Activated T-helper 2 cell treated with anti-CD3 and anti-CD28 coated beads, Interferon-gamma antibody, Interleukin-2, Interleukin-4, amounts not matched to agents 10 μg/mL and 5 μg/mL and 100 μg/mL, durations not matched to agents 14 hours and 24 hours and 36 hours (primary cell): ENCODE data around the gene CLDN1. TPM values are rescaled to one million over a fixed set of nuclear protein-coding genes. Genes with fewer than 3 reads are reported as not detected.
A peak's percentile ranks its signal among the peaks of the same experiment; 100 is the strongest.

Experiments
- DNase-seq: peaks from one replicate; pipeline ENCODE4 v3.0.0; 2021; ENCODE audit warnings: low spot score
- H3K27ac Mint-ChIP-seq: one replicate; pipeline ENCODE4 v1.8.0; 2021; ENCODE audit warnings: mixed read lengths
- H3K27me3 Mint-ChIP-seq: one replicate; pipeline ENCODE4 v1.8.0; 2021; ENCODE audit warnings: low read depth, mixed read lengths
- H3K36me3 Mint-ChIP-seq: one replicate; pipeline ENCODE4 v1.8.0; 2021; ENCODE audit warnings: low read depth, mixed read lengths
- H3K4me1 Mint-ChIP-seq: one replicate; pipeline ENCODE4 v1.8.0; 2021; ENCODE audit warnings: low read depth, mixed read lengths
- H3K4me3 Mint-ChIP-seq: one replicate; pipeline ENCODE4 v1.8.0; 2021; ENCODE audit warnings: low read depth, mild to moderate bottlenecking, moderate library complexity, mixed read lengths
- H3K9me3 Mint-ChIP-seq: one replicate; pipeline ENCODE4 v1.8.0; 2021; ENCODE audit warnings: mixed read lengths
- intact Hi-C: fragments of 100-400 bp; cut with micrococcal nuclease; formaldehyde crosslinking; loops from one replicate; pipeline ENCODE4 v1.15.1; 2023
- total RNA-seq: library from RNA; stranded (reverse); gene quantifications from 2 replicates; pipeline ENCODE4 v1.2.3, GENCODE V29; 2022

CLDN1 gene, protein sequence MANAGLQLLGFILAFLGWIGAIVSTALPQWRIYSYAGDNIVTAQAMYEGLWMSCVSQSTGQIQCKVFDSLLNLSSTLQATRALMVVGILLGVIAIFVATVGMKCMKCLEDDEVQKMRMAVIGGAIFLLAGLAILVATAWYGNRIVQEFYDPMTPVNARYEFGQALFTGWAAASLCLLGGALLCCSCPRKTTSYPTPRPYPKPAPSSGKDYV
- total RNA-seq = 5.7 and 6.0 TPM in 2 replicates

DNA sequence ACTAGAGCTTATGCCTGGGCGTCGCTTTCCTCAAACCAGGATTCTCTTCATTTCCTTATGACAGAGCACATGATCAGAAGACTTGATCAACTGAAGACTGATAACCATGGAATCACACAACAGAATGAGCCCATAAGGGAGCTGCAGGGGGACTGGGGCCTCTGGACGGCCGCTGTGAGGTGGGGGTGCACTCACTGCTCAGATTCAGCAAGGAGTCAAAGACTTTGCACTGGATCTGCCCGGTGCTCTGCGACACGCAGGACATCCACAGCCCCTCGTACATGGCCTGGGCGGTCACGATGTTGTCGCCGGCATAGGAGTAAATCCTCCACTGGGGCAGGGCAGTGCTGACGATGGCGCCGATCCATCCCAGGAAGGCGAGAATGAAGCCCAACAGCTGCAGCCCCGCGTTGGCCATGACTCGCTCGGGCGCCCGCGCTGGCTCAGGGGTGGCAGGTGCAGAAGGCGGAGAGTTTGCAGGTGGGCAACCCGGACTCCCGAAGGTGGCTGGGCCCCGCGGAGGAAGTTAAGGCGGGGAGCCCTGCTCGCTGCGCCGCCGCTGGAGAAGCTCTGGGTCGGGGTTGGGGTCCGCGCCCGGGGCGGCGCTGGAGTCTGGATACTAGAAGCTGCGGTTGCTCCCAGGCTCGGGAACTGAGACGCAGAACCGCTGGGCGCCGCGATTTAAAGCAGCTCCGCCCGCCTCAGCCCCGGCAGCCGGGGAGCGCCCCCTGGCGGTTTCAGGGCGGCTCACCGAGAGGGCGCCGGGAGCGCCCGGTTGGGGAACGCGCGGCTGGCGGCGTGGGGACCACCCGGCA is at the start of gene CLDN1:
TSS of gene CLDN1 (minus strand) at position 658 of the 815 bp plus-strand sequence. CDS start at position 418, 240 bp downstream.
- peak; percentile 66 for DNase-seq
- peak within 1 kb of the TSS; percentile 81 for H3K4me3 Mint-ChIP-seq
- intact Hi-C loops = loop anchor here (2.0 to 5.0 kb wide), 4 partner anchors 97 to 355 kb away; no protein-coding TSS in a partner anchor
- peaks cover 51% of the 10 kb centered on the region for H3K4me1 Mint-ChIP-seq
- peaks cover 10% of the 10 kb centered on the region for H3K27me3 Mint-ChIP-seq
- H3K36me3 Mint-ChIP-seq = no peaks in the 10 kb centered on the region
- no peaks in the 10 kb centered on the region for H3K9me3 Mint-ChIP-seq
- H3K27ac Mint-ChIP-seq = peak within 1 kb of the TSS; percentile 5

DNA sequence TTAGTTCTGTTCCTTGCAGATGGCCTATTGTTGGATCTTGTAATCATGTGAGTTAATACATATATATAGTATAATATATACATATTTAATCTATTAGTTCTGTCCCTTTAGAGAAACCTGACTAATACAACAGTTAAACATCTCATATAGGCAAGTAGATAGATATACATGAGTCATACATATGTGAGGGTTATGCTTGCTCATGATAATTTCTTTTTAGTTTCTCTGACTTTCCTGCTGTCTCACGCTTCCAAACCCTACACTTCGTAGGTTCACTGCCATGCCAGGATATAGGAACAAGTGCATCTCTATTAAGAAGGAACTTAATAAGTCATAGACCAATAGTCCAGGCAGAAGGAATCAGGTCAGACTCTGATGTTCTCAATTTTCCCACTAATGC is 48.9 kb upstream of the CLDN1 start:
- Mint-ChIP-seq H3K9me3 (no peaks in the 10 kb centered on the region), H3K27me3 (peaks cover 7% of the 10 kb centered on the region), H3K27ac (no peak overlapping the region), H3K36me3 (no peaks in the 10 kb centered on the region), H3K4me1 (no peaks in the 10 kb centered on the region), H3K4me3 (no peak overlapping the region)
- no peak for DNase-seq
- intact Hi-C loops = no loop called here

DNA sequence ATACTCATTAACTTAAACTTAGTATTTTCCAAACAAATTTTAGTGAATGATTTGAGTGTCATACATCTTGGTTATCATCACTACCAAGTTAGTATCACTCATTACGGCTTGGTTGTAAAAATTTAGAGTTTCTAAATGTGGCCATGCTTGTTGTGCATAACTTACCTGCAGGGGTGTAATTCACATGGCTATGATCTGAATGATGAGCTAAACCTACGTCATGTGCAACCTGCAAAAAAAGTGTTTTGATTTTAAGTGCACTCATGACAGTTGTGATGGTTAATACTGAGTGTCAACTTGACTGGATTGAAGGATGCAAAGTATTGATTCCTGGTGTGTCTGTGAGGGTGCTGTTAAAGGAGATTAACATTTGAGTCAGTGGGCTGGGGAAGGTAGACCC is 48.1 kb upstream of the CLDN1 start:
- no peaks in the 10 kb centered on the region for H3K36me3 Mint-ChIP-seq
- H3K27ac Mint-ChIP-seq = no peak overlapping the region
- no peaks in the 10 kb centered on the region for H3K9me3 Mint-ChIP-seq
- intact Hi-C loops = no loop called here
- no peaks in the 10 kb centered on the region for H3K4me1 Mint-ChIP-seq
- H3K27me3 Mint-ChIP-seq = peaks cover 4% of the 10 kb centered on the region
- no peak overlapping the region for H3K4me3 Mint-ChIP-seq
- no peak for DNase-seq

DNA sequence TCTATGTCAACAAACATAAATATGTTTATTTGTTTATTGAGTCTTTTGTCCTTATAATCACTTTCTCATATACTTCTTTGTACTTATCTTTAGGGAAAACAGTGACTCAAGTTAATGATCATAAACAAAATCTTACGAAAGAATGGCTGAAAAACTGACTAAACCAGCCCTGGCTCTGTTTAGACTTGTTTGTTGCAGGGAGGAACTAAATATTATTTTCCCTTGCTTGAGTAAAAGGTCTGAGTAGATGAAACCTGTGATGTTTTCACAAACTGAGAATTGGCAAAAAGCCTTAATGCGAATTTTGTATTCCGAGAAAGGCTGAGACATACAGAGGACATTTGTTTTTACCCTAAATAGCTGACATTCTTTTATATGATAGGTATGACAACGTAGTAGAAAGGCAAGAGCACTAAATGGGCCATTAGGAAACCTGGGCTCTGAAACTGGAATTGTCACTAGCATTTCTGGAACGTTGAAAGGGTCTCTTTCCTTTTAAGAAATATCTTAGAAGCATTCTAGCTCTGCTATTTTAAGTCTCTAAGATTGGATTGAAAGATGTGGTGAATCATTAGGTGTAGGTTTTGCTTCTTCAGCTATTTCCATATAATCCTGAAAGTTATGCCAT is 47.5 kb upstream of the CLDN1 start:
- no peak for DNase-seq
- H3K4me3 Mint-ChIP-seq = no peak overlapping the region
- intact Hi-C loops = no loop called here
- peaks cover 4% of the 10 kb centered on the region for H3K27me3 Mint-ChIP-seq
- no peaks in the 10 kb centered on the region for H3K4me1 Mint-ChIP-seq
- H3K36me3 Mint-ChIP-seq = no peaks in the 10 kb centered on the region
- H3K27ac Mint-ChIP-seq = no peak overlapping the region
- no peaks in the 10 kb centered on the region for H3K9me3 Mint-ChIP-seq

DNA sequence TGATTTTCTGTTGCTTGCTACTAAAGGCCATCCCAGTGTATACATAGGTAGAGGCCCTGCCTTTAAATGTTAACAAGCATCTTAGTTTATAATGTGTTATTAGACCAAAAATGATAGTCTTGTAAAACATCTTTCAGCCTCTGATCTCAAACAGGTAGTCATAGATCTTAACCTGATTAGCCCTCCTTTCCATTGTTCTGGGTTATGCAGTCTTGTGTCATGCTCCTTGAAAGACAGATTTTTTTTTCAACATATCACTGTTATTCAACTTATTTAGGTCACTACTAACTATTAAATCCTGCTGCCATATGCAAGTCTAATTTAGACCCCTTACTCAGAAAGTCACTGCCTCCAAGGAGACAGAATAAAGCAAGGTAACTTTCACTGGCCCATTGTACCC is 46.6 kb upstream of the CLDN1 start:
- DNase-seq = no peak
- no peaks in the 10 kb centered on the region for H3K4me1 Mint-ChIP-seq
- no peaks in the 10 kb centered on the region for H3K9me3 Mint-ChIP-seq
- peaks cover 4% of the 10 kb centered on the region for H3K27me3 Mint-ChIP-seq
- intact Hi-C loops = no loop called here
- H3K27ac Mint-ChIP-seq = no peak overlapping the region
- no peak overlapping the region for H3K4me3 Mint-ChIP-seq
- H3K36me3 Mint-ChIP-seq = no peaks in the 10 kb centered on the region

DNA sequence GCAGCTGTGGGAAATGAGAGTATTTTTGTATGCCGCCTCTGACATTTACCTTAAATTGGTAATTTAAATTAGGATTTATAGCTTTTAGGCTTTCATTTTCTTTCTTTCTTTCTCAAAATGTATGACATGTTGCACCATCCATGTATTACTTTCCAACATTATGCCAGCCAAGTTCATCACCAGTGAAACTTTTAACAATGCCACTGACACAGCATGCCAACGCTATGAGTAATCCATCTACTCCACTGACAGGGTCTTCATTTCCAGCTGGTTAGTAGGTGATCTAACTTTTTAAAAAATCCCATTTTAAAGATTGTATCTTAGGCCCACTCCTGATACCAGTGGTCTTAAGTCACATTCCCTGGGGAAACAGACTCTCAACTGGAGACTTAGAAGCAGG is 43.9 kb upstream of the CLDN1 start:
- Mint-ChIP-seq H3K4me3 (no peak overlapping the region), H3K27ac (no peak overlapping the region), H3K27me3 (peaks cover 8% of the 10 kb centered on the region), H3K9me3 (no peaks in the 10 kb centered on the region), H3K4me1 (no peaks in the 10 kb centered on the region), H3K36me3 (no peaks in the 10 kb centered on the region)
- DNase-seq = no peak
- intact Hi-C loops = no loop called here

DNA sequence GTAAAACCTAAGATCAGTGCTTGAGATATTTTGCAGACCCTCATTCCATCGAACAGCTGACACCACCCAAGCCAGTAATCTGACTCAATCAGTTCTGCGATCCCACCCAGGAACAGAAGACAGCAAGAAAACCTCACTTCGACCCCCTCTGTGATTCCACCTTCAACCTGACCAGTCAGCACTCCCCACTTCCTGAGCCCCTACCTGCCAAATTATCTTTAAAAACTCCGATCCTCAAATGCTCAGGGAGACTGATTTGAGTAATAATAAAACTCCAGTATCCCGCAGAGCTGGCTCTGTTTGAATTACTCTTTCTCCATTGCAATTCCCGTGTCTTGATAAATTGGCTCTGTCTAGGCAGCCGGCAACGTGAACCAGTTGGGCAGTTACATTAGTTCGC is 40.0 kb upstream of the CLDN1 start:
- Mint-ChIP-seq H3K36me3 (no peaks in the 10 kb centered on the region), H3K4me1 (no peaks in the 10 kb centered on the region), H3K4me3 (no peak overlapping the region), H3K9me3 (no peaks in the 10 kb centered on the region), H3K27me3 (peaks cover 15% of the 10 kb centered on the region), H3K27ac (no peak overlapping the region)
- no peak for DNase-seq
- intact Hi-C loops = no loop called here

DNA sequence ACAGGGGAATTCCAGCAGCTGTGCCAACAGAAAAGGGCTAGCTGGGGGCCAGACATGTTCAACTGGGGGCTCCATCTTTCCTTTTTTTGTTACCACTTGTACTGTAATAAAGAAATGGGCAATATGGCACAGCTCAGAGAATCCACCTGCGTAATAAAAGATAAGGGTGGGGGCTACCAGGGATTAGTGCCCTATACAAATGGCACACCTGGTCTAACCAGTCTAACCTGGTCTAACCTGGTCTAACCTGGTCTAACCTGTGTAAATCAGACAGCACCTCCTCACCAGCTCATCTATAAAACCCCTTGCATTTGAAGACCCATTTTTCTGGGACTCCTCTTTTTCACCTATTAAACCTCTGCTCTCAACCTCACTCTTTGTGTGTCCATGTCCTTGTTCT is 39.5 kb upstream of the CLDN1 start:
- Mint-ChIP-seq H3K36me3 (no peaks in the 10 kb centered on the region), H3K27ac (no peak overlapping the region), H3K4me1 (no peaks in the 10 kb centered on the region), H3K4me3 (no peak overlapping the region), H3K27me3 (peaks cover 17% of the 10 kb centered on the region), H3K9me3 (no peaks in the 10 kb centered on the region)
- DNase-seq = no peak
- intact Hi-C loops = no loop called here

DNA sequence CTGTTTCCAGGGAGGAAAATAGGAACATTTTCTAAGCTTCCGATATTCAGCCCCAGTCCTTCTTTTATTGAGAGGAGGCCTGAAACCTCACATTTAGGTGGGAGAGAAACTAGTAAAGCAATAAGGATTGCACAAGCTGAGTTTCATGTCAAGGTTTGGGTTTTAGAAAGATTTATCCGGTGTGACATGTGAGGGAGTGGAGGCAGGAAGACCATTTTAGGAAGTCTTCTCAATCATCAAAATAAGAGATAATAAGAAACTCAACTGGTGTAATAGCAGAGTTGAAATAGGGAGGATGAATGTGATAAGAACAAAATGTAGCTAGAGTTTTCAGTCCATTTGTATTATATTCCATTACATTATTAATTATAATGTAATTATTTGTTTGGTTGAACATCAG is 38.0 kb upstream of the CLDN1 start:
- Mint-ChIP-seq H3K4me1 (no peaks in the 10 kb centered on the region), H3K36me3 (no peaks in the 10 kb centered on the region)

DNA sequence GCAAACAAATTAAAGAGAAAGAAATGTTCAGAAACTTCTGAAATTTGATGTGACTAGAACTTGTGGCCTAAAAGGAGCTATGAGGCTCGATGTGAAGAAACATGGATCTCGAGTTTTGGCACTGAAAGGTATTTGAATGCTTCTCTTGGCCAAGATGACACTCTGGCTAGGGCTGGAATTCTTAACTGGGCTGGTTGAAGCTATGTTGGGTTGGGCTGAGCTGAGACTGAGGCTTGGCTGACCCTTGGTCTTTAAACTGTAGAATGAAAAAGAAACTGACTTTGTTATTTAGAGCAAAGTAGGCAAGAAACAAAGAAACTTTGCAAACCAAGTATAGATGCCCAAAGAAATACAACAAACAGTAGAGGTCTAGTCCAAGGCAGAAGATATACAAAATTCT is 37.6 kb upstream of the CLDN1 start:
- Mint-ChIP-seq H3K4me3 (no peak overlapping the region), H3K36me3 (no peaks in the 10 kb centered on the region), H3K27ac (no peak overlapping the region), H3K9me3 (no peaks in the 10 kb centered on the region), H3K4me1 (no peaks in the 10 kb centered on the region), H3K27me3 (peaks cover 19% of the 10 kb centered on the region)
- DNase-seq = no peak
- intact Hi-C loops = no loop called here

More for the DNA sequence above, 38.0 kb upstream of the CLDN1 start:
- Mint-ChIP-seq H3K27ac (no peak overlapping the region), H3K27me3 (peaks cover 18% of the 10 kb centered on the region), H3K4me3 (no peak overlapping the region), H3K9me3 (no peaks in the 10 kb centered on the region)
- intact Hi-C loops = no loop called here
- no peak for DNase-seq

DNA sequence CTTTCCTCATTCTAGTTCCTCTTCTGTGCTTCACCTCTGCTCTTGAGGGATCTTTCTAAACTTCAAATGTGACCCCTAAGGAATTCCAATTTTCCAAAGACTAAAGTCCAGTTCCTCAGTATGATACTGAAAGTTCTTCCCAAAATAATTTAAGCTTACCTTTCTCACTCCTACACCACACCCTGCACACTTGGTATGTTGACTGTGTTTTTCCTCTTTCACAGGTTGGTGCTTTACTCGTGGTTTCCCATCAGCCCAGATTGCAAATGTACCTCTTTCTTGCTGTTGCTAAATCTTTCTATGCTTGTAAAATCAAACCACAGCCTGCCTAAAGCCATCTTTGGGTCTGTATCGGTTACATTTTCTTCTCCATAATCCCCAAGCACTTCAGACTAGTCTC is 35.2 kb upstream of the CLDN1 start:
- Mint-ChIP-seq H3K27me3 (peaks cover 19% of the 10 kb centered on the region), H3K9me3 (no peaks in the 10 kb centered on the region), H3K27ac (no peak overlapping the region), H3K36me3 (no peaks in the 10 kb centered on the region), H3K4me3 (no peak overlapping the region), H3K4me1 (no peaks in the 10 kb centered on the region)
- DNase-seq = no peak
- intact Hi-C loops = no loop called here

DNA sequence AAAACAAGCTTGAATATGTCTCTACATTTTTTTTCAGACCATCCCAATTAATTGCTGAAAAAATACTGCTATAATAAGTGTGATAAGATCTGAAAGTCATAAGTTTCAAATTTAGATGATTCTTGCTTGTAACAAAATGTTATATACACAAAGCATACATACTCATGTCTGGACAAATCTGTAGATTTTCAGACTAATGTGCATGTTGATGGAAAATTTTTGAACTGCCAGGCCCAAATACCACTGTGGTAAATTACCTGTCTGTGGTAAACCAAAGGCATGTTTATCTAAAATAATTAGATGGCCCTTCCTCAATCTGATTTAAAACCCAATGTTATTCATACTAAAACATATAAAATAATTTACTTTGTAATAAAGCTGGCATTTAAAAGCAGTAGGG is 34.0 kb upstream of the CLDN1 start:
- H3K27me3 Mint-ChIP-seq = peaks cover 17% of the 10 kb centered on the region
- H3K27ac Mint-ChIP-seq = no peak overlapping the region
- H3K4me3 Mint-ChIP-seq = no peak overlapping the region
- H3K4me1 Mint-ChIP-seq = no peaks in the 10 kb centered on the region
- intact Hi-C loops = no loop called here
- H3K9me3 Mint-ChIP-seq = no peaks in the 10 kb centered on the region
- no peaks in the 10 kb centered on the region for H3K36me3 Mint-ChIP-seq
- no peak for DNase-seq

DNA sequence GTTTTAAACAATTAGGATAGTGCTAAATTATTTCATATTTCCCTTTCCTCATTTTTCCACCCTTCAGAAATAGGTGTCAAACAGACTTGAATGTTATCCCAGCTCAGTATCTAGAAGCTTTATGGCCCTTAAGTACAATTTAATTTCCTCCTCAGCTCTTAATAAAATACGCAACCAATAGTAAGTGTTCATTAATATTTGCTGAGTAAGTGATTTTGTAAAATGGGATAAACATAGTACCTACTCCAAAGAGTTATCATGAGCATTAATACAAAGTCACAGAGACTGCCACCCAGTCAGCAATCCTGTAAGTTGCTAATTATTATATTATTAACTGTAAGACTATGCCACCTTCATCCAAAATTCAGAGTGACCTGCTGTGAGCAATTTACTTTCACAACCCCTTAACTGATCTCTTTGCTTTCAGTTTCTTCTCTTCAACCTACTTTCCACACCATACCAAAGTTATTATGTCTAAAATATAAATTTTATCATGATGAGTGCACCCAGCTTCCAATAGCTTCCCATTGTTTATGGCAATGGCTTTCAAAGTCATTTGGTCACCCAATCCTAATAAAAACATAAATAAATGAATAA is 30.7 kb upstream of the CLDN1 start:
- intact Hi-C loops = no loop called here
- no peak overlapping the region for H3K4me3 Mint-ChIP-seq
- H3K27me3 Mint-ChIP-seq = peaks cover 15% of the 10 kb centered on the region
- DNase-seq = no peak
- no peak overlapping the region for H3K27ac Mint-ChIP-seq
- H3K4me1 Mint-ChIP-seq = no peaks in the 10 kb centered on the region
- no peaks in the 10 kb centered on the region for H3K36me3 Mint-ChIP-seq
- H3K9me3 Mint-ChIP-seq = no peaks in the 10 kb centered on the region
